ENCODE data around the gene PTPRG.

Gene PTPRG

DNA sequence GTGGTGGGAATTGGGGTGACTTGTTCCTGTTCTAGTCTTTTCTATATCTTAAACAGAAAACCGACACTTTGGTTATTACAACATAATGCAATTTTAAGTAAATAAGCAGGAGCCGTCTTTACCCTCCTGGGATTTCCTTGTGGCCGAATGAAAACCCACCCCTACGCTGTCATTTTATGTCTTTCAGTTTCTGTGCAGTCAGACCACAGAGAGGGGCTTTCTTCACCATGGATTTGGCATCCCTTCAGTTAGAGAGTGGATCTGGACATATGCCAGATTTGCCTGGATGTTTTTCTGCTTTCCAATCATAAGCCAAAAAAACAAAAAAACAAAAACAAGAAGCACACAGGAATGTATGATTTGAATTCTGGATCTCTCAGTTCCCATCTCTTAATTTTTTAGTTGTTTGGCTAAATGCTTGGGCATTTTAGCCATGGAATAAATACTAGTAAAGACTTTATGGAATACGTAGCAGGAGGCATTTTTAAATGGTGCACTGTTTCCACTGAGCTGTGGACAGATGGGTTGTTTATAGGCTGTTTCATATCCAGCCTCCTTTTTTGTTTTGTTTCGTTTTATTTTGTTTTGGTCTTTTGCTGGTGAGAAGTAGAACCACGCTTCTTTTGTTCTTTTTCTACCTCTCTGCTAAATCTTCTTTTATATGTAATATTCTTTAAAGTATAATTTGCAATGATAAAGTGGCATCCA lies 539.1 kb downstream of the PTPRG start:
- no peak for DNase-seq (ENCODE audit: extremely low read depth, low read depth)
- TF ChIP-seq, protein P1, sequence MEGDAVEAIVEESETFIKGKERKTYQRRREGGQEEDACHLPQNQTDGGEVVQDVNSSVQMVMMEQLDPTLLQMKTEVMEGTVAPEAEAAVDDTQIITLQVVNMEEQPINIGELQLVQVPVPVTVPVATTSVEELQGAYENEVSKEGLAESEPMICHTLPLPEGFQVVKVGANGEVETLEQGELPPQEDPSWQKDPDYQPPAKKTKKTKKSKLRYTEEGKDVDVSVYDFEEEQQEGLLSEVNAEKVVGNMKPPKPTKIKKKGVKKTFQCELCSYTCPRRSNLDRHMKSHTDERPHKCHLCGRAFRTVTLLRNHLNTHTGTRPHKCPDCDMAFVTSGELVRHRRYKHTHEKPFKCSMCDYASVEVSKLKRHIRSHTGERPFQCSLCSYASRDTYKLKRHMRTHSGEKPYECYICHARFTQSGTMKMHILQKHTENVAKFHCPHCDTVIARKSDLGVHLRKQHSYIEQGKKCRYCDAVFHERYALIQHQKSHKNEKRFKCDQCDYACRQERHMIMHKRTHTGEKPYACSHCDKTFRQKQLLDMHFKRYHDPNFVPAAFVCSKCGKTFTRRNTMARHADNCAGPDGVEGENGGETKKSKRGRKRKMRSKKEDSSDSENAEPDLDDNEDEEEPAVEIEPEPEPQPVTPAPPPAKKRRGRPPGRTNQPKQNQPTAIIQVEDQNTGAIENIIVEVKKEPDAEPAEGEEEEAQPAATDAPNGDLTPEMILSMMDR (IDR thresholded peaks at IDR 0.05; ENCODE audit: low read depth, low read length, missing control alignments) = no peak
- H3K4me3 ChIP-seq (replicated peaks; ENCODE audit: low read depth, low read length) = no peak overlapping the region

DNA sequence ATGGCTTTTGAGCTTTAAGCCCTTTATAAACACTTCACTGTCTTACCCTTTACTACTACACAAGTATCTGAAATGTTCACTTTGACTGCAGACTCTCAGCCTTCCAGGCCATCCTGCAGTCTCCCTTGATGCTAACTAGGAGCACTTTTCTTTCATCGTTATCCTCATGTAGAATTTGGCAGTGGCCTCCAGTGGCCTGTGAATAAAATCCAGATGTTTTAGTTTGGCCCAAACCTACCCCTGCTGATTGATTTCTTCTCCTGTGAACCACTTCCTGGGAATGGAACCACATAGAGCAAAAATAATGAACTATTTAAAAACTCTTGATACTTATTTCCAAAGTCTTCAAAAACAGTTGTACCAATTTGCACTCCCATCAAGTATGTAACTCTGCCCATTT lies 540.1 kb downstream of the PTPRG start:
- H3K4me3 ChIP-seq (replicated peaks; ENCODE audit: low read depth, low read length) = no peak overlapping the region
- DNase-seq (ENCODE audit: extremely low read depth, low read depth) = peak; percentile 27
- TF ChIP-seq, protein P1 (IDR thresholded peaks at IDR 0.05; ENCODE audit: low read depth, low read length, missing control alignments) = no peak

DNA sequence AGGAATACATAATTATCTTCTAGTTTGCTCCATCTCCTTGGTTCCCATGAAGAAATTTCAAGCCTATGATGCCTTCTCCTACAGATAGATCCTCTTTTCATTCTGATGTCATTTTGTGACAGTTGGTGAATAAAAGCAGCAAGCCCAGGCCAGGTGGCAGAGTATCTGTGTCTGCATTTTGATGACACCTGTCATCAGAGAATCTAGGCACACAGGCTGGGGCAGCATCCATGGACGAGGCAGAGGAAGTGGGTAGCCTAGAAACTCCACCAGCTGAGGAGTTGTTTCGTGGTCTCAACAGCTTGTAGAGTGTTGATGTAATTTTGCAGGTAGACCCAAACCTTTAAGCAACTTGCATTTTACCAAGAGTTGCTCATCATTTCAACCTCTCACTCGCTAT lies 542.2 kb downstream of the PTPRG start:
- no peak overlapping the region for H3K4me3 ChIP-seq (replicated peaks; ENCODE audit: low read depth, low read length)
- TF ChIP-seq, protein P1 (IDR thresholded peaks at IDR 0.05; ENCODE audit: low read depth, low read length, missing control alignments) = no peak
- DNase-seq (ENCODE audit: extremely low read depth, low read depth) = no peak

DNA sequence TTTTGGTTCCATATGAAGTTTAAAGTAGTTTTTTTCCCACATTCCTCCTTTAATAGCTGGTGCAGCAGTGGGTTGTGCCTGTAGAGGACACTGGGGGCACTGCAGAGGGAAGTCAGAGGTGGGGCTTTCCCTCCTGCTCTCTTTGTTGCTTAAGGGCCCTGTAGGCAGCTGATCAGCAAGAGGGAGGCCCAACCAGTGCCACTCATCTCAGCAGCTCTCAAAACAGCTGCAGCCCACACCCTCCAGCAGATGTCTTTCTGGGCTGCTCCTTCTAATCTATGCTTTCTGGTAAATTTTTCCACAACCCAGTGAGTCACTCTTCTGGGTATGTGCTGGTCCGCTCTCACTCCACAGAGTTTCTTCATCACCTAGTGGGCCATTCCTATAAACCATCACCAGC lies 548.2 kb downstream of the PTPRG start:
- peak; percentile 90 for DNase-seq (ENCODE audit: extremely low read depth, low read depth)
- H3K4me3 ChIP-seq (replicated peaks; ENCODE audit: low read depth, low read length) = no peak overlapping the region
- TF ChIP-seq, protein P1 (IDR thresholded peaks at IDR 0.05; ENCODE audit: low read depth, low read length, missing control alignments) = peak; percentile 27

DNA sequence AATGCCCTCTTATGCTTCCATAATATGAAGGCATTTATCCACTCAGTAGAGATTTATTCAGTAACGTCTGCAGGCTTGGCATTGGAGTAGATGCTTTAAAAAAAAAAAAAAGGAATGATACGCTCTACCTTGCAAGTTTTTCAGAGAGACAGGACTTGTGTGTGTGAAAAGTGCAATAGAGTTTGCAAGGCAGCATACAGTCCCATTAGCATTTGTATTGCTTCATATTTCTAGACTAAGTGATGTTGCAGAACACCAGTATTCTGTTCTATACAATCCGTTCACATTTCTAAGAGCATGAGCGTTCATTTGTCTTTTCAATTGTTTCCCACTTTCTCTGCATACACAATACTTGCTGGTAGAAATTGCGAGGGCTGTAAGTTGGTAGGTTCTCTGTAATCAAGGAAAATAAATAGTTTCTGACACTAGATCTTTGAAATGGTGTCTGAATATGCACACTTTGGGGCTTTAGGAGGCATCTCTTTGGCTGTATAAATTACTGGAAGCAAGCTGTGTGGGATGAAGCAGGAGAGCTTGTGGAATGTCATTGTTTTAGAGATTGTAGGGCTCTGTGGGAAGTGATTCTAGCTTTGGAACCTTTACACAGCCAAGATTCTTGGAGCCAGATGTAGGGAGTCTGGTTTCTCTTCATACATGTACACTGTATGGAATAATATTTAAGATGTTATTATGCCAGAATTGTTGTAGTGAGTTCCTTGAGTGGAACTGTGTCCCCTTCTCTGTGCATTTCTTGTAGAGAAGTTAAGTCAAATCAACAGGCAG lies 549.3 kb downstream of the PTPRG start:
- no peak for DNase-seq (ENCODE audit: extremely low read depth, low read depth)
- TF ChIP-seq, protein P1 (IDR thresholded peaks at IDR 0.05; ENCODE audit: low read depth, low read length, missing control alignments) = no peak
- H3K4me3 ChIP-seq (replicated peaks; ENCODE audit: low read depth, low read length) = no peak overlapping the region

DNA sequence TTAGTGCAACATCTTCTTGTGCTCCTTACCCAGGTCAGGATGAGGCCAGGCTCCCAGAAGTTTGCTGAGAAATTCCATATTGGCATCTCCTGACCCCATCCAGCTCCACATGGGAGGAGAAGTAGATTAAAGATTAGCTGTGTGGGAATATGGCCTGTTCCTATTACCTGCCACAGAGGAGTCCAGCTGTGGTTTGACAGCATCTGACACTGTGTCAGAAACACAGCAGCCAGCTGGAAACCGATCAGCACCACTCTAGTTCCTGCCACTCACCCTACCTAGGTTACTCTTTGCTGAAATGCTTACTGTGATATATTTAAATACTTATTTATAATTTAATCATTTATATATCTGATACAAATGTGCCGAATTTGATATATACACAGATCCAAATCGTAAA lies 551.7 kb downstream of the PTPRG start:
- TF ChIP-seq, protein P1 (IDR thresholded peaks at IDR 0.05; ENCODE audit: low read depth, low read length, missing control alignments) = no peak
- no peak for DNase-seq (ENCODE audit: extremely low read depth, low read depth)
- no peak overlapping the region for H3K4me3 ChIP-seq (replicated peaks; ENCODE audit: low read depth, low read length)
